ENCODE data around the gene TBC1D4.
"Not testable (repeated sequence)": the region's sequence is repeated elsewhere in the genome, so short reads cannot be mapped to it uniquely, and the experiment has no call there.

Gene TBC1D4

DNA sequence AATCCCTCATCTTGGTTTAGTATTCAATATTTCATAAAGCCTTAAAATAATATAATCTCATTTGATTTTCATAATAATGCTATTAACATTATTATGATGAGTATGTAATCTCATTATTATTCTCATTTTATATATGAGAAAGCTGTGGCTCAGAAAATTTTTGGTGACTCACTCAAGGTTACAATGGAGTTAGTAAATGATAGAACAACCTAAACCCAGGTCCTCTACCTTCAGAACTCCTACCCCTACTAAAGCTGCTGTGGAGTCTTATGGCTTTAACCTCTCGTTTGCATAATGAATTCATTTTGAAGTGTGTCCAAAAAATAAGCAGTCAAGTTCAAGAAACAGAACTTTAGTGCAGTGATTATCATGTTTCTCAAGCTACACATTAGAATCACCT lies 226.3 kb downstream of the TBC1D4 start:
- DNase-seq = no peak

DNA sequence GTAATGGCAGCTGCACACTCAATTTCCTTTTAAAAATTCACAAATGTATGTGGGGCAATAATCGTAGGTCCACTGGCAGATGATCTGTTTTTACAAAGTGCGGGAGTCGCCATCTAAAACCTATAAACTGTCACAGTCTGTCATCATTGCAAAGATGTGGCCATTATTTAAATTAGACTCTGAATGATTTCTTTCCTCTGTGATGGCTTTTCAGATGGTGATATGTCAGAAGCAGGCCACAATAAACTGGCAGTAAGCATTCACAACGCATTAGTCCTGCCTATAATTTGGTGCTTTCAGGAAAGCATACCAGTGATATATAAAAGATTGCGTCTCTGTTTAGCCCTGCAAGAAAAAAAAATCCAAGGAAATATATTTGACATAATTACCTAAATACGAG lies 226.8 kb downstream of the TBC1D4 start:
- DNase-seq = no peak

DNA sequence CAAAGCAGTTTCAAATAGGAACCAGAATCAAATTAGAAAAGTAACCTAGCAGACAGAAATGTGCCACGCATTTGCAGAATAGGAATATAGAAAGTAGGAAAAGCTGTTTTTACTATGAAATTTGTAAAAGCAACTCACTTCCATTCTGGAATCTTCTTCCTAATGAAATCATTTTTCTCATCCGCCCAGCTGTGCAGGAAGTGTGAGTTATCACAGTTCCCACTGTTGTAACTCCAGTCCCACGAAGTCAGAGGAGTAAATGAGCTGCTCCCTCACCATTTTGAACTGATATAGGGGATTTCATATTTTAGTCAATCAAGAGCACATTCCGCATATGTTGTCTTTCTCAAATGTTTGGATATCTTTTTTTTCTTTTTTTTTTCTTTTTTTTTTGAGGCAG lies 230.8 kb downstream of the TBC1D4 start:
- no peak for DNase-seq

DNA sequence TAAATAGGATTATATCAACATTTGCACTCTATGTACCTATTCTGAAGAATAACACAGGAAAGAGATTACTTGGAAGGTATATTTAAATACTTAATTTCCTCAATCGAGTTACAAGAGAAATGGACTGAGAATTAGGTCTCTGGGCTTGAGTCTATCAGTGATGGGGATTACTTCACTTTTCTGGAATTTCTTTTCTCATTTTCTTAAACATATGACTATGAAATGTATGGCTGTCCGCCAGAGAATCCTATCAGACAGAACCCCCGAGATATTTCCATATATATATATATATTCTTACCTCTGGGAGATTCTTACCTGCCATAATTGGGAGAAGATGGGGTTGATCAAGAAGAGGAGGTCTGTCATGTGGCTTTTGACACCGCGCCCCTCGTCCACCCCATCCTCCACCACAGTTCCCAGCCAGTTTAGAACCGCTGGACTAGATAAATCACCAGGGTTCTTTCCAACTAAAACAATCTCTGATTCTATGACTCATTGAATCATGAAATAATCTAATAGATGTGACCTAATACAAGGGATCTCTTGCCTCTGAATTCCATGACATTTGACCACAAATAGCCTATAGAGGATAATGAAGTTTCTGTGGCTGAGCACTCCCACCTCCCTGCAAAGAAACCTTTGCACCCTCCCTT lies 231.3 kb downstream of the TBC1D4 start:
- no peak for DNase-seq

DNA sequence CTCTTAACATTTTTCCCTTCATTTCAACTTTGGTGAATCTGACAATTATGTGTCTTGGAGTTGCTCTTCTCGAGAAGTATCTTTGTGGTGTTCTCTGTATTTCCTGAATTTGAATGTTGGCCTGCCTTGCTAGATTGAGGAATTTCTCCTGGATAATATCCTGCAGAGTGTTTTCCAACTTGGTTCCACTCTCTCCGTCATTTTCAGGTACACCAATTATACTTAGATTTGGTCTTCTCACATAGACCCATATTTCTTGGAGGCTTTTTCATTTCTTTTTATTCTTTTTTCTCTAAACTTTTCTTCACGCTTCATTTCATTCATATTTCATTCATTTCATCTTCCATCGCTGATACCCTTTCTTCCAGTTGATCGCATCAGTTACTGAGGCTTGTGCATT lies 236.4 kb downstream of the TBC1D4 start:
- not testable (repeated sequence) for DNase-seq

DNA sequence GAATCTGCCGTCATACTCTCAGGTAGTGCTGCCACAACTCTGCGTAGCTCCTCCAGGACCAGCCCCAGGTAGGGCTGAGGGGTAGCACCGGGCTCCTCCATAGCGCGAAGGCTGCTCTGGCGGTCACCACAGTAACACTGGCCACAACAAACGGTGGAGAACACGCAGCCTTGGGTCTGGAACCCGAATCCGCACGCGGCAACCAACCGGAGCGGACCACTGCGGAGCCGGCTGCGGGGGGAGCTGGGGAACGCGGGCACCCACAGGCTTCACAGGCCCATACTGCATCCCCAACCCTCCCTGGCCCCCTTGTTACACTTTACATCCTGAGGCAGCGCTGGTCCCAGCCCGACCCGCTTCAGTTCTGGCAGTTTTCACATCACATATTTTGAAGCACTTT lies 241.7 kb downstream of the TBC1D4 start:
- DNase-seq = not testable (repeated sequence)

DNA sequence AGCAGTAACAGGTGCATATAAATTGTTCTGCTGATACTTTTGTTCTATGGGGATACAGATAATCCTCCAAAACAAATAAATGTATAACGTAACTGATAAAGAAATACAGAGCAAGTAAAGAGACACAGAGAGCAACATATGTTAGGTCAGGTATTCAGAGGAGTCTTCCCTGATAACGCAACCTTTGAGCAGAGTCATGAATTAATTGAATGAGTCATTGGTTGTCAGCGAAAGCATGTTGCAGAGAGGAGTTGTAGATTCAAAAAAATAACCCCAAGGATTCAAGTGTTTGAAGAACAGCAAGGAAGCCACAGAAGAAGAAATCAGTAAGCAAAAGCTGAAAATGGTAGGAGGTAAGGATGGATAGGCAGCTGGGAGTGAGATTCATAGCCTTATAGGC lies 245.2 kb downstream of the TBC1D4 start:
- no peak for DNase-seq

All from CD4-positive, alpha-beta T cell treated with Interleukin-15 for 1 hour (primary cell).